NCI-H524 (cell line): ENCODE measurements around the gene ANKRD11.

Experiments
- DNase-seq, 2 experiments: peaks; one replicate each; lab custom pipeline; 2025; lab: John Stamatoyannopoulos, UW

The ANKRD11 gene

GRCh38 chr16:89490439-89491237, at the start of gene ANKRD11:
ANKRD11 (minus strand) TSS chr16:89490561; CDS start chr16:89317019, 173,542 bp downstream.
- peak; percentile 99 to 100 for DNase-seq

GRCh38 chr16:89538286-89538685, 47.9 kb upstream of the ANKRD11 start:
- no peak for DNase-seq

GRCh38 chr16:89537549-89537925, 47.2 kb upstream of the ANKRD11 start:
- DNase-seq: no peak

GRCh38 chr16:89536886-89537548, 46.7 kb upstream of the ANKRD11 start:
- DNase-seq: no peak

GRCh38 chr16:89536371-89536770, 46.0 kb upstream of the ANKRD11 start:
- no peak for DNase-seq

GRCh38 chr16:89534252-89534756, 43.9 kb upstream of the ANKRD11 start:
- no peak for DNase-seq

GRCh38 chr16:89531821-89532526, 41.6 kb upstream of the ANKRD11 start:
- DNase-seq: no peak

GRCh38 chr16:89530401-89531381, 40.3 kb upstream of the ANKRD11 start:
- no peak for DNase-seq

GRCh38 chr16:89529097-89529496, 38.7 kb upstream of the ANKRD11 start:
- no peak for DNase-seq

GRCh38 chr16:89525146-89525913, 35.0 kb upstream of the ANKRD11 start:
- DNase-seq: no peak

GRCh38 chr16:89523680-89524344, 33.5 kb upstream of the ANKRD11 start:
- no peak for DNase-seq

GRCh38 chr16:89522287-89522686, 31.9 kb upstream of the ANKRD11 start:
- DNase-seq: no peak

- no peak for DNase-seq
These were observed 29.5 kb upstream of the ANKRD11 start for GRCh38 chr16:89519881-89520280.

GRCh38 chr16:89517128-89517527, 26.8 kb upstream of the ANKRD11 start:
- DNase-seq: no peak

GRCh38 chr16:89512453-89512852, 22.1 kb upstream of the ANKRD11 start:
- no peak for DNase-seq

GRCh38 chr16:89511374-89511773, 21.0 kb upstream of the ANKRD11 start:
- DNase-seq: no peak

GRCh38 chr16:89510526-89510925, 20.2 kb upstream of the ANKRD11 start:
- no peak for DNase-seq

GRCh38 chr16:89507834-89508590, 17.7 kb upstream of the ANKRD11 start, which contains the start of gene SPG7:
SPG7 (plus strand) TSS chr16:89508403; CDS start chr16:89508418, 15 bp downstream.
- peak; percentile 79 to 89 for DNase-seq

- DNase-seq: no peak
These were observed 17.0 kb upstream of the ANKRD11 start for GRCh38 chr16:89507214-89507833.
